ENCODE measurements around the gene PCYT2. TPM values are rescaled to one million over a fixed set of nuclear protein-coding genes. Genes with fewer than 3 reads are reported as not detected.
A peak's percentile ranks its signal among the peaks of the same experiment; 100 is the strongest.

The PCYT2 gene
- total RNA-seq, 1 donor from 2014 or later: 33.2 TPM

- Mint-ChIP-seq H3K27ac (ENCODE audit: unreplicated experiment) (no peak overlapping the region), H3K9me3 (ENCODE audit: unreplicated experiment) (no peaks in the 10 kb centered on the region), H3K27me3 (ENCODE audit: unreplicated experiment) (no peaks in the 10 kb centered on the region), H3K36me3 (ENCODE audit: unreplicated experiment) (peaks cover 10% of the 10 kb centered on the region), H3K4me3 (ENCODE audit: unreplicated experiment) (no peak overlapping the region), H3K4me1 (ENCODE audit: unreplicated experiment) (peaks cover 34% of the 10 kb centered on the region)
- no peak for DNase-seq (ENCODE audit: extremely low spot score, unreplicated experiment)
- TF ChIP-seq, protein P1, sequence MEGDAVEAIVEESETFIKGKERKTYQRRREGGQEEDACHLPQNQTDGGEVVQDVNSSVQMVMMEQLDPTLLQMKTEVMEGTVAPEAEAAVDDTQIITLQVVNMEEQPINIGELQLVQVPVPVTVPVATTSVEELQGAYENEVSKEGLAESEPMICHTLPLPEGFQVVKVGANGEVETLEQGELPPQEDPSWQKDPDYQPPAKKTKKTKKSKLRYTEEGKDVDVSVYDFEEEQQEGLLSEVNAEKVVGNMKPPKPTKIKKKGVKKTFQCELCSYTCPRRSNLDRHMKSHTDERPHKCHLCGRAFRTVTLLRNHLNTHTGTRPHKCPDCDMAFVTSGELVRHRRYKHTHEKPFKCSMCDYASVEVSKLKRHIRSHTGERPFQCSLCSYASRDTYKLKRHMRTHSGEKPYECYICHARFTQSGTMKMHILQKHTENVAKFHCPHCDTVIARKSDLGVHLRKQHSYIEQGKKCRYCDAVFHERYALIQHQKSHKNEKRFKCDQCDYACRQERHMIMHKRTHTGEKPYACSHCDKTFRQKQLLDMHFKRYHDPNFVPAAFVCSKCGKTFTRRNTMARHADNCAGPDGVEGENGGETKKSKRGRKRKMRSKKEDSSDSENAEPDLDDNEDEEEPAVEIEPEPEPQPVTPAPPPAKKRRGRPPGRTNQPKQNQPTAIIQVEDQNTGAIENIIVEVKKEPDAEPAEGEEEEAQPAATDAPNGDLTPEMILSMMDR (IDR thresholded peaks at IDR 0.05): no peak
These were observed 9.8 kb downstream of the PCYT2 start for GRCh38 chr17:81901167-81902022.

DNA sequence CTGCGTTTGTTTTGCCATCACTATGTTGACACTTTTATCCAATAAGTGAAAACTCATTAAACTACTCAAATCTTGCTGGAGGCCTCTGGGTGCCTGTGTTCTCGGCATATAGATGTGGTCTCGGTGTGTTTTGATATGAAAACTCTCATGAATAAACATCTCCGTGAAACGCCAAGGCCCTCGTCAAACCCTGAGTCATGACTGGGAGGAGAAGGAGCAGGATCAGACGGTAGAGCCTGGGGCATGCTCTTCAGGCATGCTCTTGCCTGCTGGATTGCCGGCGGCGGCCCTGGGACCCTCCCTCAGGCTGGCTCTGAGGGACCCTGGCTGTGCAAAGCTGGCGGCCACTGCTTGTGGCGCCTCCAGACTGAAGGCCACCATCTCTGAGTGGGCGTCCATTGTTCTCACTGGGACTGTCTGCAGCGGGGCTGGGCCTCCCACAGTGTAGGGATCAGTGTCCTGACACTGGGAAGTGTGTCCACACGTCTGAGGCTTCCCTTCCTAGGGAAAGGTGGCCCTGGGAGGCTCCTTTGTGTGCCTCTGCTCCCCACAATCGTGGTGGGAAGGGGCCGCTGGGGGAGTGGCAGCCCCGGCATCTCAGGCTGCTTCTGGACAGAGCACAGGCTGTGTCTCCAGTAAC lies 10.9 kb downstream of the PCYT2 start:
- no peak for DNase-seq (ENCODE audit: extremely low spot score, unreplicated experiment)
- Mint-ChIP-seq H3K27ac (ENCODE audit: unreplicated experiment) (peak overlapping the region; percentile 35), H3K4me1 (ENCODE audit: unreplicated experiment) (peaks cover 35% of the 10 kb centered on the region), H3K9me3 (ENCODE audit: unreplicated experiment) (no peaks in the 10 kb centered on the region), H3K27me3 (ENCODE audit: unreplicated experiment) (no peaks in the 10 kb centered on the region), H3K36me3 (ENCODE audit: unreplicated experiment) (peaks cover 10% of the 10 kb centered on the region), H3K4me3 (ENCODE audit: unreplicated experiment) (no peak overlapping the region)
- TF ChIP-seq, protein P1 (IDR thresholded peaks at IDR 0.05): no peak

- Mint-ChIP-seq H3K4me3 (ENCODE audit: unreplicated experiment) (no peak overlapping the region), H3K27ac (ENCODE audit: unreplicated experiment) (peak overlapping the region; percentile 44), H3K27me3 (ENCODE audit: unreplicated experiment) (no peaks in the 10 kb centered on the region)
These were observed 11.6 kb downstream of the PCYT2 start for GRCh38 chr17:81899514-81900166.

DNA sequence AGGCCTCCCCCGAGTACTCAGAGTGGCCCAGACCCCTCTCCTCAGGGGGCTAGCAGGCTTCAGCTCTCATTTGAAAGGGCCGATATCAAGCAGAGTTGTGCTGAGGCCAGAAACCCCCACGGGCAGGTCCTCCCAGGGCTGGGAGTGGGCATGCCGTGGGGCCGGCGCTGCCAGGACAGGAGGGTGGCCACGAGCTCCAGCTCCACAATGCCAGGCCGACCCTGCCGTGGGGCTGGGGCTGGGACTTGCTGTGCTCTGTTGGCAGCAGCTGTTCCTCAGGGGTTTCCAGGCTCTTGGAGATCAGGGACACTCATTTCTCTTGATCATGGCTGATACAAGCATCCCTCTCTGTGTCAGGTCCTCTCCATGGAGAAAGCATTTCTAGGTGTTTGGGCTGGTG lies 12.3 kb downstream of the PCYT2 start:
- peaks cover 8% of the 10 kb centered on the region for H3K36me3 Mint-ChIP-seq (ENCODE audit: unreplicated experiment)
- H3K27ac Mint-ChIP-seq (ENCODE audit: unreplicated experiment): peak overlapping the region; percentile 91
- H3K9me3 Mint-ChIP-seq (ENCODE audit: unreplicated experiment): no peaks in the 10 kb centered on the region
- peaks cover 35% of the 10 kb centered on the region for H3K4me1 Mint-ChIP-seq (ENCODE audit: unreplicated experiment)
- TF ChIP-seq, protein P1 (IDR thresholded peaks at IDR 0.05): no peak
- H3K27me3 Mint-ChIP-seq (ENCODE audit: unreplicated experiment): no peaks in the 10 kb centered on the region
- DNase-seq (ENCODE audit: extremely low spot score, unreplicated experiment): no peak
- peak overlapping the region; percentile 4 for H3K4me3 Mint-ChIP-seq (ENCODE audit: unreplicated experiment)

More at GRCh38 chr17:81899514-81900166, 11.6 kb downstream of the PCYT2 start:
- H3K36me3 Mint-ChIP-seq (ENCODE audit: unreplicated experiment): peaks cover 10% of the 10 kb centered on the region
- TF ChIP-seq, protein P1 (IDR thresholded peaks at IDR 0.05): no peak
- H3K4me1 Mint-ChIP-seq (ENCODE audit: unreplicated experiment): peaks cover 35% of the 10 kb centered on the region
- H3K9me3 Mint-ChIP-seq (ENCODE audit: unreplicated experiment): no peaks in the 10 kb centered on the region
- no peak for DNase-seq (ENCODE audit: extremely low spot score, unreplicated experiment)

Measured in osteocyte (in vitro differentiated cells).